ENCODE results near the gene RUNDC3A. TPM values are rescaled to one million over a fixed set of nuclear protein-coding genes. Genes with fewer than 3 reads are reported as not detected.

RUNDC3A gene
- total and polyA plus RNA-seq, 4 experiments from 2014 or later: 0.19 to 0.28 TPM; not detected in 2

DNA sequence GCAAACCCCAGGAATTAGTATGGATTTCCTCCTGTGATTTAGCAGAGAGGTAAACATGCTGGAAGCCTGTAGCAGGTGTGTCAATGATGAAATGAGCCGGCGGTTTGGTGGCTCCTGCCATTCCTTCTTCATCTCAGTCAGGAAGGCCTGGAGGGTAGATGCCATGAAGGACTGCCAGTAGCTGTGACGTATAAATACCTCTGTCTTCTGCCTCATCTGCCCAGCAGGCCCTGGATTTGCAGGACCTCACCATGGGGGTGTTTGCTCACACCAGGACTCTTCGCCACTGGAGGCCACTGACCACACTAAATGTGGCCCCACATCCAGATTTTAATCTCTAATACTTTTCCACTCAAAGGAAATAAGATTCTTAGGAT, 24.4 kb upstream of the RUNDC3A start:
- Histone ChIP-seq H3K9me3 (ENCODE audit: control insufficient read depth in 1 of 2, low read length in 2 of 2) (no peaks in the 10 kb centered on the region), H3K36me3 (ENCODE audit: insufficient read depth, low read length) (no peaks in the 10 kb centered on the region), H3K27me3 (ENCODE audit: insufficient read depth, low read length) (no peaks in the 10 kb centered on the region), H3K27ac (ENCODE audit: low read depth, low read length) (no peak overlapping the region), H3K4me3 (ENCODE audit: low read length in 2 of 2) (no peak overlapping the region), H3K4me1 (ENCODE audit: insufficient read depth, low read length) (peaks cover 3% of the 10 kb centered on the region)
- ChIA-PET POLR2A (ENCODE audit: partially characterized antibody) (no interaction called here), CTCF (ENCODE audit: partially characterized antibody) (no interaction called here)
- no peak for DNase-seq
- H3K27ac Mint-ChIP-seq: no peak overlapping the region
- H3K4me3 Mint-ChIP-seq: no peak overlapping the region
- H3K27me3 Mint-ChIP-seq: peaks cover 6 to 9% of the 10 kb centered on the region in 2 donors
- H3K4me1 Mint-ChIP-seq: peaks cover 5 to 12% (median 8%) of the 10 kb centered on the region in 4 donors
- H3K36me3 Mint-ChIP-seq: no peaks in the 10 kb centered on the region
- peaks cover 0 to 3% (median 0%) of the 10 kb centered on the region in 8 donors for H3K9me3 Mint-ChIP-seq
- intact Hi-C loops (cut with micrococcal nuclease): no loop called here

DNA sequence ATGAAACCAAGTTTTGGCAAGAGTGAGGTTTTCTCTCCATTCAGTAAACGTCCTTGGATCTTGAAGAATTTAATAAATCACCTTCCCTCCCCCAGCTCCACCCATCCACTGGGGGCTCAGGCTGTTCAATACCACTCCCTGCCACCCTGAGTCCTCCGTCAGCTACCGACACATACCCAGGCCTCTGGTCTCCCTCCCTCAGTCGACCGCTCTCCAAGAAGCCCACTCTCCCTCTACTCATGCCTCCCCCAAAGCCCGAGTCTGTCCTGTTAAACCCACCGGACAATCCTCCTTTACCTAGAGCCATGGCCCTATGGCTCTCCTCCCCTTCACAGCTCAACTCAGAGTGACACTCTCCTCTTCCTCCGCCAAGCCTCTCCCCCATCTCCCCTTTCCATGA, 20.8 kb upstream of the RUNDC3A start:
- ChIA-PET POLR2A (ENCODE audit: partially characterized antibody) (interaction anchor here (0.8 kb wide), 1 partner anchor 66 kb away, joined by 3 read pairs; no protein-coding TSS in a partner anchor), CTCF (ENCODE audit: partially characterized antibody) (interaction anchor here (1.4 to 1.5 kb wide), 2 partner anchors 19 to 20 kb away, joined by 3 read pairs; no protein-coding TSS in a partner anchor)
- Histone ChIP-seq H3K36me3 (ENCODE audit: insufficient read depth, low read length) (no peaks in the 10 kb centered on the region), H3K27me3 (ENCODE audit: insufficient read depth, low read length) (no peaks in the 10 kb centered on the region), H3K4me3 (ENCODE audit: low read length in 2 of 2) (no peak overlapping the region), H3K4me1 (ENCODE audit: insufficient read depth, low read length) (no peaks in the 10 kb centered on the region), H3K9me3 (ENCODE audit: control insufficient read depth in 1 of 2, low read length in 2 of 2) (no peaks in the 10 kb centered on the region), H3K27ac (ENCODE audit: low read depth, low read length) (no peak overlapping the region)
- H3K27ac Mint-ChIP-seq: no peak overlapping the region
- no peaks in the 10 kb centered on the region for H3K36me3 Mint-ChIP-seq
- no peaks in the 10 kb centered on the region for H3K4me1 Mint-ChIP-seq
- intact Hi-C loops (cut with micrococcal nuclease): no loop called here
- H3K9me3 Mint-ChIP-seq: no peaks in the 10 kb centered on the region
- DNase-seq: no peak
- H3K4me3 Mint-ChIP-seq: peak overlapping the region in 1 of 8 donors; percentile 5
- H3K27me3 Mint-ChIP-seq: peaks cover 8 to 12% of the 10 kb centered on the region in 2 donors

DNA sequence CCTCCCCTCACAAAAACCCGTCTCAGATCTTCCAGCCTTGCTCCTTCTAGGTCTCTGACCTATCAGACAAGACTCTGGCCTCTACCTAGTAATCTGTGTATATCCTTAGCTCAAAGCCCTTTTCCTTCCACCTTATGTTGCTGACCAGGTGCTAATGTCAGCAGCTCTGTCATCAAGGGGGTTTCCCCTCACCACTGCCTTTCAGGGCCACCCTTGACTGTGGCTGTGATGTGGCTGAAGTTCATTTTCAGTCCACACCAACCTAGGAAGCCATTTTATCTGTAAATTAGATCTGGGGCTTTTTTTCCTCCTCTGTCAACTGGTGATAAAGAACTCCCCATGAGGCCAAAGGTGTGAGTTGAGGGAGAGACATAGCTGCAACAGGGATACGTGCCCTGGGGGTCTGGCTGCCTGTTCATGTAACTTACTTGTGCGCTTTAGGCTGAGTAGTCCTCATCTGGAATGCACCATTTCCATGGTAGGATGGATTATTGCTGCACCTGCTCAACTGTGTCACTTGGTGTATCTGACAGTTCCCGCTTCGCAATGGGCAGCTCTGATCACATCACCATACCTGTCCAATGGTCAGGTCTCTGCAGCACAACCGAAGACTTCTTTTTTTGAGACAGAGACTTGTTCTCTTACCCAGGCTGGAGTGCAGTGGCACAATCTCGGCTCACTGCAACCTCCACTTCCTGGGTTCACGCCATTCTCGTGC, 14.7 kb upstream of the RUNDC3A start:
- Histone ChIP-seq H3K27me3 (ENCODE audit: insufficient read depth, low read length) (no peaks in the 10 kb centered on the region), H3K4me1 (ENCODE audit: insufficient read depth, low read length) (no peaks in the 10 kb centered on the region), H3K9me3 (ENCODE audit: control insufficient read depth in 1 of 2, low read length in 2 of 2) (no peaks in the 10 kb centered on the region), H3K4me3 (ENCODE audit: low read length in 2 of 2) (no peak overlapping the region), H3K36me3 (ENCODE audit: insufficient read depth, low read length) (no peaks in the 10 kb centered on the region), H3K27ac (ENCODE audit: low read depth, low read length) (no peak overlapping the region)
- Mint-ChIP-seq H3K27ac (no peak overlapping the region), H3K4me3 (no peak overlapping the region), H3K9me3 (no peaks in the 10 kb centered on the region), H3K36me3 (no peaks in the 10 kb centered on the region), H3K4me1 (no peaks in the 10 kb centered on the region), H3K27me3 (peaks cover 4 to 14% of the 10 kb centered on the region in 2 donors)
- CTCF ChIA-PET (ENCODE audit: partially characterized antibody): no interaction called here
- intact Hi-C loops (cut with micrococcal nuclease): no loop called here
- POLR2A ChIA-PET (ENCODE audit: partially characterized antibody): no interaction called here
- no peak for DNase-seq

DNA sequence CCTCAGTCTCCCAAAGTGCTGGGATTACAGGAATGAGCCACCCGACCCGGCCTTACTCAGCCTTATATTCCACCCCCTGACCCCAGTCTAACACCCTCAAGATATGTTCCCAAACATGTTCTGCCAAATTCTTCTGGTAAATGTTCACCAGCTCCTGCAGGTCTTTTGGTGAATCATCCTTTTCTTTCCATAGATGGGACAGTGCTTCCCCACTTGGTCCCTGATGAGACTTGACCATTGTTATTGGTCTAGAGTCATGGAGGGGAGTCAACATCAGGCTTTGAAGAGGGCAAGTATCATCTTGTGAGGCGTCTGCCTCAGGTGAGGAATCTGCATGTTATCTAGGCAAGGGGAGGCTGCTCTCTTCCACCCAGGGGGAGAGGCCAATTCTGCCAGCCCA, 10.4 kb upstream of the RUNDC3A start:
- no peak overlapping the region for H3K4me3 ChIP-seq (ENCODE audit: low read length in 2 of 2)
- Mint-ChIP-seq H3K4me1 (no peaks in the 10 kb centered on the region), H3K27me3 (peaks cover 4 to 18% of the 10 kb centered on the region in 2 donors), H3K4me3 (no peak overlapping the region), H3K36me3 (no peaks in the 10 kb centered on the region), H3K9me3 (peaks cover 0 to 1% (median 0%) of the 10 kb centered on the region in 8 donors), H3K27ac (no peak overlapping the region)
- H3K9me3 ChIP-seq (ENCODE audit: control insufficient read depth in 1 of 2, low read length in 2 of 2): no peaks in the 10 kb centered on the region
- POLR2A ChIA-PET (ENCODE audit: partially characterized antibody): no interaction called here
- no peak overlapping the region for H3K27ac ChIP-seq (ENCODE audit: low read depth, low read length)
- no peaks in the 10 kb centered on the region for H3K27me3 ChIP-seq (ENCODE audit: insufficient read depth, low read length)
- CTCF ChIA-PET (ENCODE audit: partially characterized antibody): no interaction called here
- intact Hi-C loops (cut with micrococcal nuclease): no loop called here
- no peak for DNase-seq
- no peaks in the 10 kb centered on the region for H3K36me3 ChIP-seq (ENCODE audit: insufficient read depth, low read length)
- no peaks in the 10 kb centered on the region for H3K4me1 ChIP-seq (ENCODE audit: insufficient read depth, low read length)

DNA sequence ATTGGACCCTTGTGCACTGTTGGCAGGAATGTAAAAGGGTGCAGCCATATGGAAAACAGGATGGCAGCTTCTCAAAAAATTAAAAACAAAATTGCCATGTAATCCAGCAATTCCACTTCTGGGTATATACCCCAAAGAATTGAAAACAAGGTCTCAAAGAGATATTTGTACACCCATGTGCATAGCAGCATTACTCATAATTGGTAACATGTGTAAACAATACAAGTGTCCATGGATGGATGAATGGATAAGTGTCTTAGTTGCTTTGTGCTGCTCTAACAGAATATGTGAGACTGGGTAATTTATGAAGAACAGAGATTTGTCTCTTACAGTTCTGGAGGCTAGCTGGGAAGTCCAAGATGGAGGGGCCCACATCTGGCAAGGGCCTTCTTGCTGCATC, 3.8 kb upstream of the RUNDC3A start:
- intact Hi-C loops (cut with micrococcal nuclease): no loop called here
- Mint-ChIP-seq H3K27me3 (peaks cover 8 to 25% of the 10 kb centered on the region in 2 donors), H3K9me3 (no peaks in the 10 kb centered on the region), H3K4me3 (no peak overlapping the region), H3K4me1 (peaks cover 0 to 21% (median 17%) of the 10 kb centered on the region in 4 donors), H3K36me3 (no peaks in the 10 kb centered on the region), H3K27ac (no peak overlapping the region)
- ChIA-PET POLR2A (ENCODE audit: partially characterized antibody) (no interaction called here), CTCF (ENCODE audit: partially characterized antibody) (no interaction called here)
- DNase-seq: no peak
- no peak overlapping the region for H3K27ac ChIP-seq (ENCODE audit: low read depth, low read length)
- H3K9me3 ChIP-seq (ENCODE audit: control insufficient read depth in 1 of 2, low read length in 2 of 2): no peaks in the 10 kb centered on the region
- H3K36me3 ChIP-seq (ENCODE audit: insufficient read depth, low read length): no peaks in the 10 kb centered on the region
- peaks cover 16% of the 10 kb centered on the region for H3K4me1 ChIP-seq (ENCODE audit: insufficient read depth, low read length)
- H3K27me3 ChIP-seq (ENCODE audit: insufficient read depth, low read length): peaks cover 3% of the 10 kb centered on the region
- H3K4me3 ChIP-seq (ENCODE audit: low read length in 2 of 2): no peak overlapping the region

DNA sequence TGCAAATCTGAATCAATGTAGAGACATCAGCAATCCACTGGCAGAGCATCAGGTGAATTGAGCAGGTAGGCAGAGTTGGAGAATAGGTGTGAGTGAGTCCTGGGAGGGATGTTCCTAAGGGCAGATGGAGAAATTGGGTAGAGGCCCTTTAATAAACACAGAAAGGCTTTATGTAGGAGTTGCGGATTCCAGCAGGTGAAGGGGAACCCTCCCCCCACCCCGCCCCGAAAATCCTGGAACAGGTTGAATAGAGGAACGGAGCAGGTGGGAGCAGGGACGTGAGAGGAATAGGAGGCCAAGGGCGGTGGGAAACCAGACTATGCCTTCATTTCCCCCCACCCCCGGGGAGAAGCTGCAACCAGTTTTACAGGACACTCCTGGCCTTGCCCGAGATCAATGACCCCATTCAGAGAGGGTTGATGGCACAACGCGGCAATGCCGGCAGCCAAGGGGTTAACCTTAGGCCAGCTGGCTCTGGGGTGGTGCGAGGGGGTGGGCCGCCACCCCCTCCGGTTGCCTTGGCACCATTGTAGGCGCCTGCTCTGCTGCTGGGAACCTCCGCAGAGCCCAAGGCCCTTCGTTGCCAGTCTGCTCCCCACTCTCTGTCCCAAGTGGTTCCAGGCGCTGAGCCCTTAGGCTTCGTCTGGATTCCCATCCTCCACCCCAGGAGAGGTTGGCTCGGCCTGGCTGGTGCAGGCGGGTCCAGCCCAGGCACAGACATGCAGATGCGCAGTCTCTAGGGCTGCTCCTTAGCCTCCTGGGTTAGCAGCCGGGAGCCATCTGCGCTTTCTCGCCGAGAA, 814 bp upstream of the RUNDC3A start:
- POLR2A ChIA-PET (ENCODE audit: partially characterized antibody): interaction anchor here (1.0 to 2.8 kb wide), 6 partner anchors 17 to 91 kb away, joined by 3 to 13 read pairs (median 4); partner anchors contain the start of gene SLC25A39
- no peak overlapping the region for H3K4me3 ChIP-seq (ENCODE audit: low read length in 2 of 2)
- CTCF ChIA-PET (ENCODE audit: partially characterized antibody): no interaction called here
- Mint-ChIP-seq H3K4me3 (peak overlapping the region in 6 of 8 donors; percentile 3 to 51 (median 22)), H3K9me3 (no peaks in the 10 kb centered on the region), H3K36me3 (no peaks in the 10 kb centered on the region), H3K27me3 (peaks cover 12 to 28% of the 10 kb centered on the region in 2 donors), H3K27ac (peak overlapping the region in 3 of 7 donors; percentile 24 to 58 (median 43)), H3K4me1 (peaks cover 0 to 26% (median 19%) of the 10 kb centered on the region in 4 donors)
- H3K9me3 ChIP-seq (ENCODE audit: control insufficient read depth in 1 of 2, low read length in 2 of 2): no peaks in the 10 kb centered on the region
- peaks cover 16% of the 10 kb centered on the region for H3K4me1 ChIP-seq (ENCODE audit: insufficient read depth, low read length)
- peak in 1 of 5 donors; percentile 26 for DNase-seq
- no peak overlapping the region for H3K27ac ChIP-seq (ENCODE audit: low read depth, low read length)
- H3K36me3 ChIP-seq (ENCODE audit: insufficient read depth, low read length): no peaks in the 10 kb centered on the region
- intact Hi-C loops (cut with micrococcal nuclease): loop anchor here (1.0 kb wide), 2 partner anchors 17 to 89 kb away; partner anchors contain the start of gene SLC25A39
- H3K27me3 ChIP-seq (ENCODE audit: insufficient read depth, low read length): peaks cover 3% of the 10 kb centered on the region

DNA sequence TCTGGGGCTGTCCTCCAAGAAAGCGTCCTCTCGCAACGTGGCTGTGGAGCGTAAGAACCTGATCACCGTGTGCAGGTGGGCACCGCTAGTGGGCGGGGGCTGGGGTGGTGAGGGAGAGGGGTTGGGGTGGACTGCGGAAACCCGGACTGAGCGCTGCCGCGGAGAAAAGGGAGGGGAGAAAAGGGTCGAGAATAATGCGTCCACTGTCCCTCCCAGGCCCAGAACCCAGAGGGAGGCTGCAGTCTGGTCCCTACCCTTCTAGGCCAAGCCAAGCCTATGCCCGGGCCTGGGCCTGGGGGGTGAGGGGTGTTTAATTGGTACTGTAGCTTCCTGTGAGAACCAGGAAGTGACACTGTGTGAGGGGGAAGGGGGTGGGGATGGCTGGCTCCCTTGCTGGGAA, 464 bp downstream of the RUNDC3A start:
- ChIA-PET CTCF (ENCODE audit: partially characterized antibody) (interaction anchor here (2.3 to 3.8 kb wide), 2 partner anchors 22 to 99 kb away, joined by 7 to 11 read pairs; no protein-coding TSS in a partner anchor), POLR2A (ENCODE audit: partially characterized antibody) (interaction anchor here (1.0 to 2.8 kb wide), 7 partner anchors 16 to 92 kb away, joined by 3 to 13 read pairs (median 4); partner anchors contain the start of genes SLC25A39 and UBTF)
- Histone ChIP-seq H3K4me1 (ENCODE audit: insufficient read depth, low read length) (peaks cover 16% of the 10 kb centered on the region), H3K27ac (ENCODE audit: low read depth, low read length) (no peak overlapping the region), H3K9me3 (ENCODE audit: control insufficient read depth in 1 of 2, low read length in 2 of 2) (no peaks in the 10 kb centered on the region), H3K36me3 (ENCODE audit: insufficient read depth, low read length) (no peaks in the 10 kb centered on the region), H3K4me3 (ENCODE audit: low read length in 2 of 2) (no peak overlapping the region), H3K27me3 (ENCODE audit: insufficient read depth, low read length) (peaks cover 3% of the 10 kb centered on the region)
- intact Hi-C loops (cut with micrococcal nuclease): loop anchor here (1.0 kb wide), 2 partner anchors 15 to 91 kb away; partner anchors contain the start of gene SLC25A39
- peak overlapping the region; percentile 17 to 74 (median 54) for H3K4me3 Mint-ChIP-seq
- H3K27me3 Mint-ChIP-seq: peaks cover 12 to 31% of the 10 kb centered on the region in 2 donors
- H3K27ac Mint-ChIP-seq: peak overlapping the region in 1 of 7 donors; percentile 50
- no peaks in the 10 kb centered on the region for H3K36me3 Mint-ChIP-seq
- no peak for DNase-seq
- peaks cover 0 to 26% (median 19%) of the 10 kb centered on the region in 4 donors for H3K4me1 Mint-ChIP-seq
- no peaks in the 10 kb centered on the region for H3K9me3 Mint-ChIP-seq
